NOMO-1 (cell line): ENCODE measurements around the gene CHP2.
"Not testable (repeated sequence)": the region's sequence is repeated elsewhere in the genome, so short reads cannot be mapped to it uniquely, and the experiment has no call there.

ENCODE experiments used
- DNase-seq, 2 experiments: peaks; one replicate each; lab custom pipeline; 2025; ENCODE audit not compliant: unreplicated experiment in 2 of 2; lab: John Stamatoyannopoulos, UW

Gene CHP2

DNA sequence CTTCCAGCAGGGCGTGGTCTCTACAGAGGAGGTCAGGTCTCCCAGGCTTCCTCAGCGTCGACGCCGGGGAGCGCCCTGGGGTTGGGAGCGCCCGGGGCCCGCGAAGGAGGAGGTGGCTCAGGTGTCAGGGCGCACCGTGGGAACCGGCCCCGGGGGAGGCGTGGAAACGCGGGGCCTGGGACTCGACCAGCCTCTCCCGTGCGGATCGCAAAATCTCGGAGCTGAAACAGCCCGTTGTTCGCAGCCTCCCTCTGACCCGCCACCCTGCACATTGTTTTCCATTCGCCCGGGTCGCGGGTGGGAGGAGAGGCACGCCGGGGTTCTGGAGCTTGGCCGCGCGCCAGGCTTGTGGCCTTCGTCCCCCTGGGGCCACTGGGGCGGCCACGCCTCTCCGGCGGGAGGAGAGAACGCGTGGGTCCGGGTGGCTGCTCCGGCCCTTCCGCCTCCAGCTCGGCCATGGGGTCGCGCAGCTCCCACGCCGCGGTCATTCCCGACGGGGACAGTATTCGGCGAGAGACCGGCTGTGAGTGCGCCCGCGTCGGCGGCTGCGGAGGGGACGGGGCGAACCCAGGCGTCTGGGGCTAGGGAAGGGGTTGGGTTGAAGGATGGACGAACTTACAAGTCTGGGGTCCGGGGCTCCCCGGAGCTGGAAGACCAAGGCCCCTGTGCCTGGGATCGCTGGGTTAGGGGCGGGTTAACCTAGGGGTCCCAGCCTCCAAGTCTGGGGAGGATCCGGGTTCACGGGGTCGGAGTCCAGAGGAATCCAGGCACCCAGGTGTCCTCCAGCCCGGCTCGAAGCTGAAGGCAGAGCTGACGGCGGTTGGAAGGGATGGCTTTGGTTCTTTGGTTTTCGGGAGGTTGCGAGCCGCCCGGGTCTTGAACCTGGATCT is at the start of gene CHP2:
Gene CHP2 (plus strand): TSS at position 433 of the 890 bp plus-strand sequence. CDS start 24 bp downstream, at position 457.
- DNase-seq, result no peak

- DNase-seq, result no peak
Measured at GRCh38 chr16:23705517-23705902, 49.3 kb upstream of the CHP2 start.

DNA sequence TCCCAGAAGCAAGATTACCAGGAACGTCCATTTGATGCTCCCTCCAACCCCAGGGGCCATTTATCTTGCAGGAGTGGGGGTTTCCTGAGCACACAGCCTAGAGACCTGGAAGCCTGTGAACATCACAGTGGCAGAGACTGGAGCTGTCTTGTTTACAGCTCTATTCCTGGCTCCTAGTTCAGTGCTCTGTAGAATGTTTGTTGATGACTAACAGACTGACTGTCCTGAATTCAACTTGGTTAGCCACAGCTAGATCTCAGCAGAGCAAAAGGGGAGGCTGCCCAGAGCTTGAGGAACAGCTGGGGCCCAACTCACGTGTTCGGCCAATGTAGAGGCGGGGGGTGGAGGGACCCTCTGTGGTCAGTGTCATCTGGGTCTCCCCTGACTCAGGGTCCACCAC is 48.4 kb upstream of the CHP2 start:
- DNase-seq, result no peak

- no peak for DNase-seq
Measured at GRCh38 chr16:23709536-23709935, 45.3 kb upstream of the CHP2 start.

DNA sequence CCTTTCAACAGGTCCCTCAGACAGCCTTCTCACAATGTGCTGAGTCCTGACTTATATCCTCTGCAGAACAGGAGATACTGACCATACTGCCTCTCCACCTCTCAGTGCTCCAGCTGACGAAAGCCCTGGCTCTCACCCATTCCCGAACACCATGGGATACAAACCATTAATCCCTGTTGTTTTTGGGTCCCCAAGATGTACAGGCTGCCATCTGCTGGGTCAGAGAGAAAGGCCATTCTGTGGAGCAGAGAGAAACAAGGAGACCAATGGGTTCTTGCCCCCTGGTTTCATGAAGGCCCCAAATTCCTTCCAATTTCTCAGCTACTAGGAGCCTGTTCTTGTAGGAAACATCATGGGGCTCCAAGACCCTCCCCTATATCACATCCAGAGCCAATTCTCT is 44.8 kb upstream of the CHP2 start:
- DNase-seq, result no peak

DNA sequence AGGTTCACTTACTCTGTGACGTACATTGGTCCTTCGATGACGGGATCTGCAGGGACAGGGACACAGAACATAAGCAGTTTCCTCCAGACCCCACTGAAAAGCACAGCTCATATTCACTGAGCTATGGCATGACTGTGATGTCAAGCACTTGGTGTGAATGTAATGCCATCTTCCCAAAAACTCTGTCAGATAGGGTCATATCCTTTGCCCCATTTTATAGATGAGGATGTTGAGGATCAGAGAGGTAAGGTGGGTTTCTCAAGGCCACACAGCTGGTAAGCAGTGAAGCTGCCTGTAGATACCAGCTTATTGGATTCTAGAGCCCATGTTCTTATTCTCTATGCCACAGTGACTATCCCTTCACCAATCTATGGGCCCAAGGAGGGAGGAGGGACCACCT is 44.3 kb upstream of the CHP2 start:
- no peak for DNase-seq

- DNase-seq, result no peak
Measured at GRCh38 chr16:23711785-23712184, 43.0 kb upstream of the CHP2 start.

- no peak for DNase-seq
Measured at GRCh38 chr16:23712976-23713375, 41.9 kb upstream of the CHP2 start, which contains the start of gene ERN2. ERN2 (minus strand) TSS chr16:23713222; CDS start chr16:23713187, 35 bp downstream.

DNA sequence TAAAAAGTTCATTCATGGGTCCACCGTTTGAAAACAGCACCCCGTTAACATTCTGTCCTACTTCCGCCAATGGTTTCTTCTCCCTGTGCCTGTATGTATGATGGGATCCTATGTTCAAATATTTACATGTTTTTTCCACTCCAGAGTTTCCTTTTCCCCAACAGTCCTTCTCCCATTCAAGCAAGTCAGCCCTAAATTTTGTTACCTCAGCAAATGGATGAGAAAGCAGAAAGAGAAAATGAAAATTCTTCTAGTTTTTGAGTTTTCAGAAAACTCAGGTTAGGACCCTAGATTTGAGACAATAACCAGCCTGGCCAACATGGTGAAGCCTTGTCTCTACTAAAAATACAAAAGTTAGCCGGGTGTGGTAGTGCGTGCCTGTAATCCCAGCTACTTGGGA is 38.3 kb upstream of the CHP2 start:
- no peak for DNase-seq

DNA sequence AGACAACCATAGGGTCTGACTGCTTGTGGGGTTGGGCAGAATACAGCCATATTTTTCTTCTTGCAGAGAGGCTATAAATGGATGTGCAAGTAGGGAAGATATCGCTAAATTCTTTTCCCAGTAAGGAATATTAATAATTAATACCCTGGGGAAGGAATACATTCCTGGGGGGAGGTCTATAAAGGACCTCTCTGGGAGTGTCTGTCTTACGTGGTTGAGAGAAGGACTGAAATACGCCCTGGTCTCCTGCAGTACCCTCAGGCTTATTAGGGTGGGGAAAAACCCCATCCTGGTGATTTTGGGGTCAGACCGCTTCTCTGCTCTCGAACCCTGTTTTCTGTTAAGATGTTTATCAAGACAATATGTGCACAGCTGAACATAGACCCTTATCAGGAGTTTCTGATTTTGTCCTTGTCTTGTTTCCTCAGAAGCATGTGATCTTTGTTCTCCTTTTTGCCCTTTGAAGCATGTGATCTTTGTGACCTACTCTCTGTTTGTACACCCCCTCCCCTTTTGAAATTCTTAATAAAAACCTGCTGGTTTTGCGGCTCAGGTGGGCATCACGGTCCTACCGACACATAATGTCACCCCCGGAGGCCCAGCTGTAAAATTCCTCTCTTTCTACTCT is 32.1 kb upstream of the CHP2 start:
- DNase-seq, result not testable (repeated sequence)

- no peak for DNase-seq
Measured at GRCh38 chr16:23724096-23724784, 30.6 kb upstream of the CHP2 start.

DNA sequence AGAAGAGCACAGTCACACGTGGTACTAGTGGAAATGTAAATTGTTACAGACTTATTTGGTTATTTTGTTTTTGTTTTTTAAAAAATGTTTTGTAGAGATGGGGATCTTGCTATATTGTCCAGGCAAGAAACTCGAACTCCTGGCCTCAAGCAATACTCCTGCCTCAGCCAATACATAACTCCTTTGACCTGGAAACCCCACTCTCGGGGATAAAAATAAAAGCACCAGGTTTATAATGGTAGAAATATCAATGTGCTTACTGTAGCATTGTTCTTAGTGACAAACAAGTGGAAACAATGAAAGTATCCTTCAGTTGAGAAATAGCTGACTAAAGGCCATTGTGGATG is 30.1 kb upstream of the CHP2 start:
- DNase-seq, result no peak

DNA sequence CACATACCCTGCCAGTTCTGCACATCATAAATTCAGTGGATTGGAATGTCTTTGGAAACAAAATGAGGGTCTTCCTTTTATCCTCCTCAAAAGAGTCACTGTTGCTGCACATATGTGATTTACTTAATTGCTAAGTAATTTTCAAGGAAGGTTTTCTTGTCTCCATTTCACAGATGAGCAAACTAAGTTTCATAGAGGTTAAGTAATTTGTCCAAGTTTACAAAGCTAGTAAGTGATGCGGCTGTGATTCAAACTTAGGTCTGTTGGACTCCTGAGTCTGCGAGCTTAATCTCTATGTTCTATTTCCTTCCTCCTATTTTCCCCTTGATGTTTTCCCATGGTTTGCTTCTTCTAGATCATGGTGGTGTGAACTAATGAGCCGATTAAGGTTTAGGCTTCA is 28.1 kb upstream of the CHP2 start:
- DNase-seq, result no peak

GRCh38 chr16:23728112-23728477 is 26.7 kb upstream of the CHP2 start:
- DNase-seq, result no peak

DNA sequence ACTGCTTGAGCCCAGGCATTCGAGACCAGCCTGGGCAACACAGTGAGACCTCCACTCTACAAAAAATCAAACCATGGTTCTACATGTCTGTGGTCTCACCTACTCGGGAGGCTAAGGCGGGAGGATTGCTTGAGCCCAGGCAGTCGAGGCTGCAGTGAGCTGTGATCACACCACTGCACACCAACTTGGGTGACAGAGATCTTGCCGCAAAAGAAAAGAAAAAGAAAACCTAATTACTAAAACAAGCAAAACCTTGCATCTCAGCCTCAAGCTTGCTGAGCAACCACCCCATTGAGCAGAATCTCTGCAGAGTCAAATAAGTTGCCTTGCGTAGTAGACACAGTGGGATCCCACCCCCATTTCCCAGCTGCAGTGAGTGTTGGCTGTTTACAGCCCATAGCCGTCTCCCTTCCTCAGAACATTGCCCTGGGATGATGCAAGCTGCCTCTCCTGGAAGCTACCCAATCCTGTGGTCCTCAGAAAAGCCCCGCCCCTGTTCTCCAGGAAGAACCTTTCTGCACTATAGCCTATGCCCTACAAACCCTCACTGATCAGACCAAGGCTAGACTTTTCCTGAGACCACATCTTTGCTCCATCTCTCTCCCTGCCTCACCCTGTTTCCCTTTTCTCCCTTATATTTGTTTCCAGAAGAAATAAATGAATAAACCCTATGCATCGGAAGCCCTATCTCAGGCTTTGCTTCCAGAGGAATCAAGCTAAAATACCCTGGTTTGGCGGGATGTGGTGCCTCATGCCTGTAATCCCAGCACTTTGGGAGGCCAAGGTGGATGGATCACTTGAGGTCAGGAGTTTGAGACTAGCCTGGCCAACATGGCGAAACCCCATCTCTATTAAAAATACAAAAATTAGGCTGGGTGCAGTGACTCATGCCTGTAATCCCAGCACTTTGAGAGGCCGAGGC is 25.1 kb upstream of the CHP2 start:
- DNase-seq, result peak in 1 of 2 experiments; percentile 5

DNA sequence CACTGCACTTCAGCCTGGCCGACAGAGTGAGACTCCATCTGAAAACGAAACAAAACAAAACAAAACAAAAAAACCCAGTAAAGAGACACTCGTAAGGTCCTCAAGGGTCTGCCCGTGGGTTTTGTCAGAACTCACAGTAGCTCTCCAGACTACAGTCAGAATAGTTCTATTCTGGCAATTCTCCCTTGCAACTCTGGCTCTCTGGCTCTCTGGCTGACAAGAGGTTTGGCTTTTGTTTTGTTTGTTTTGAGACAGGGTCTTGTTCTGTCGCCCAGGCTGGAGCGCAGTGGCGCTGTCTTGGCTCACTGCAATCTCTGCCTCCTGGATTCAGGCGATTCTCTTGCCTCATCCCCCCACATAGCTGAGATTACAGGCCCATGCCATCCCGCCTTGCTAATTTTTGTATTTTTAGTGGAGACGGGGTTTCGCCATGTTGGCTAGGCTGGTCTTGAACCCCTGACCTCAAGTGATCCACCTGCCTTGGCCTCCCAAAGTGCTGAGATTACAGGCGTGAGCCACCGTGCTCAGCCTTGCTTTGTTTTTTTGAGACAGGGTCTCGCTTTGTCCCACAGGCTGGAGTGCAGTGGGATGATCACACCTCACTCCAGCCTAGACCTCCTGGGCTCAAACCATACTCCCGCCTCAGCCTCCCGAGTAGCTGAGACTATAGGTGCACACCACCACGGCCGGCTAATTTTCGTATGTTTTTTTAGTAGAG is 20.5 kb upstream of the CHP2 start:
- DNase-seq, result no peak

- not testable (repeated sequence) for DNase-seq
Measured at GRCh38 chr16:23737423-23738028, 17.3 kb upstream of the CHP2 start.

GRCh38 chr16:23739516-23739915 is 15.3 kb upstream of the CHP2 start:
- DNase-seq, result no peak

- DNase-seq, result no peak
Measured at GRCh38 chr16:23741675-23742303, 13.0 kb upstream of the CHP2 start.
